HepG2 (cell line): ENCODE results near the gene PSD4. TPM values are rescaled to one million over a fixed set of nuclear protein-coding genes. Genes with fewer than 3 reads are reported as not detected.

Experiments used
- ATAC-seq: fragments of 200-7000 bp; cut with Tn5 transposase; 3 replicates; pipeline ENCODE4 v1.9.1; 2020; ENCODE audit warnings: mild to moderate bottlenecking, moderate library complexity
- BruUV-seq: library from RNA; stranded (reverse); fragments of 400-500 nt; replicated peaks from 2 replicates; lab custom pipeline; 2021; lab: Mats Ljungman, UMichigan
- CTCF ChIA-PET: fragments of 300-600 bp; formaldehyde crosslinking; extraction: SDS; loops from one replicate; lab custom pipeline; 2021; ENCODE audit warnings: low total read pairs, inconsistent platforms, low intra/inter-chr PET ratio; lab: Yijun Ruan, JAX
- POLR2A ChIA-PET: fragments of 350-600 bp; sonication (Branson Sonifier 250); formaldehyde crosslinking; loops from one replicate; lab custom pipeline; 2020; ENCODE audit warnings: antibody characterized with exemption, inconsistent platforms; lab: Yijun Ruan, JAX
- DNase-seq: peaks from one replicate; pipeline ENCODE4 v3.0.0-alpha.2; 2015; ENCODE audit warnings: low spot score
- FAIRE-seq: peaks from 3 replicates; lab custom pipeline; 2011; peaks lifted over from hg19 to GRCh38; lab: Jason Lieb, UNC
- H2AFZ ChIP-seq: one replicate; pipeline ENCODE4 v1.6.1; 2011; ENCODE audit warnings: low read length, inconsistent platforms
- H3K27ac ChIP-seq: fragments of 300-600 bp; 3 replicates; pipeline ENCODE4 v1.8.0; 2011; ENCODE audit warnings: mixed run types, mild to moderate bottlenecking, mixed read lengths, low read length, inconsistent platforms; ENCODE audit not compliant: insufficient read depth; ENCODE audit errors: extremely low read length
- H3K27me3 ChIP-seq, 2 experiments: fragments of 200-600 bp in 1 of 2; 2 replicates in 1 of 2; 3 replicates in 1 of 2; pipeline versions ENCODE4 v1.6.0 to v1.8.0; 2011; ENCODE audit warnings: low read length in 2 of 2, mild to moderate bottlenecking in 2 of 2, moderate library complexity in 2 of 2, inconsistent platforms in 1 of 2; ENCODE audit not compliant: insufficient read depth in 2 of 2, control insufficient read depth in 1 of 2
- H3K36me3 ChIP-seq, 2 experiments: fragments of 200-600 bp in 1 of 2; replicated peaks in 1 of 2; 2 replicates in 1 of 2; 3 replicates in 1 of 2; pipeline versions ENCODE4 v1.5.1 to v1.8.0; 2011; ENCODE audit warnings: low read length in 2 of 2, inconsistent platforms in 1 of 2; ENCODE audit not compliant: insufficient read depth in 2 of 2, control insufficient read depth in 1 of 2
- H3K4me1 ChIP-seq: 2 replicates; pipeline ENCODE4 v1.5.1; 2012; ENCODE audit warnings: low read length, inconsistent platforms; ENCODE audit not compliant: insufficient read depth
- H3K4me2 ChIP-seq: 2 replicates; pipeline ENCODE4 v1.6.0; 2011; ENCODE audit warnings: low read depth, low read length, inconsistent platforms
- H3K4me3 ChIP-seq, 3 experiments: fragments of 200-600 bp in 1 of 3; sonication (generic), shearing (Covaris generic) in 1 of 3; replicated peaks in 1 of 3; 2 replicates each; pipeline ENCODE4 v1.5.1; 2011 to 2016; ENCODE audit warnings: low read length in 3 of 3, inconsistent platforms in 2 of 3, low read depth in 2 of 3, mild to moderate bottlenecking in 2 of 3, control low read depth in 1 of 3, mixed read lengths in 1 of 3; ENCODE audit not compliant: insufficient read depth in 1 of 3
- H3K79me2 ChIP-seq: one replicate; pipeline ENCODE4 v1.6.1; 2011; ENCODE audit warnings: low read length, inconsistent platforms; ENCODE audit not compliant: insufficient read depth
- H3K9ac ChIP-seq: 2 replicates; pipeline ENCODE4 v1.6.0; 2011; ENCODE audit warnings: mild to moderate bottlenecking, low read depth, low read length, inconsistent platforms; ENCODE audit not compliant: insufficient read depth
- H3K9me3 ChIP-seq: 2 replicates; pipeline ENCODE4 v1.5.1; 2012; ENCODE audit warnings: mild to moderate bottlenecking, low read length
- H4K20me1 ChIP-seq: 2 replicates; pipeline ENCODE4 v1.6.0; 2011; ENCODE audit warnings: inconsistent platforms, mild to moderate bottlenecking, low read length, moderate library complexity; ENCODE audit not compliant: insufficient read depth
- KLF13 ChIP-seq: sonication (generic); formaldehyde crosslinking; IDR thresholded peaks from 2 replicates; pipeline ENCODE4 v1.4.0; 2020; ENCODE audit warnings: mild to moderate bottlenecking, missing genetic modification reagents
- ZHX2 ChIP-seq, 2 experiments: sonication (generic) in 1 of 2; formaldehyde crosslinking in 1 of 2; IDR thresholded peaks; 2 replicates each; pipeline versions ENCODE4 v1.6.1 to v1.9.0; 2014 to 2022; ENCODE audit warnings: antibody characterized with exemption in 1 of 2, borderline replicate concordance in 1 of 2, inconsistent platforms in 1 of 2, low read depth in 1 of 2, missing genetic modification reagents in 1 of 2
- WGBS: methylation state at CpG from one replicate; pipeline ENCODE4 v1.1.6; 2017; ENCODE audit warnings: low lambda C conversion rate; 5-methylcytosine and 5-hydroxymethylcytosine counted together
- in situ Hi-C: cut with HindIII; loops from 2 replicates; pipeline ENCODE4 v1.10.0; 2017; ENCODE audit warnings: low pct_unique_long_range_greater_than_20kb; ENCODE audit not compliant: extremely low pct_ligation_motif_present
- intact Hi-C: fragments of 100-400 bp; cut with micrococcal nuclease; formaldehyde crosslinking; loops from one replicate; pipeline ENCODE4 v1.10.0; 2022; ENCODE audit not compliant: unreplicated experiment
- polyA plus RNA-seq, 8 experiments: library from polyadenylated mRNA; depleted of rRNA in 3 of 8; stranded (reverse) in 7 of 8; unstranded in 1 of 8; fragments of >200 nt; fragmentation: Illumina TruSeq in 4 of 8; extraction: Trizol in 4 of 8; gene quantifications; 2 replicates each; pipeline versions ENCODE4 v1.2.1 to v1.2.3, GENCODE V29; 2011 to 2016; ENCODE audit warnings: low read depth in 4 of 8, missing spikeins in 1 of 8, mixed read lengths in 1 of 8; ENCODE audit not compliant: insufficient read depth in 1 of 8
- total RNA-seq, 5 experiments: library from RNA; depleted of rRNA; stranded (reverse); fragments of >200 nt; fragmentation: Illumina TruSeq; extraction: Trizol; gene quantifications; 2 replicates each; pipeline ENCODE4 v1.2.3, GENCODE V29; 2016; ENCODE audit warnings: low read depth in 1 of 5

The PSD4 gene
- total and polyA plus RNA-seq, 2 of the 13 experiments (the other 11 are each of a cell fraction or from before 2014, with no cell fraction given), result 5.8 to 9.4 TPM

- TF ChIP-seq KLF13 (CRISPR knock-in tag), result no peak
Measured at GRCh38 chr2:113230531-113230930, 56.8 kb downstream of the PSD4 start (continued).

GRCh38 chr2:113231064-113231463, 57.3 kb downstream of the PSD4 start:
- Histone ChIP-seq H3K27ac (no peak overlapping the region), H3K4me3 (no peak overlapping the region), H3K27me3 (0 out of 5 replicates have a peak, but pooled peaks cover 0 to 5% of the 10 kb centered on the region in 2 experiments), H3K79me2 (no peaks in the 10 kb centered on the region), H4K20me1 (no peaks in the 10 kb centered on the region), H3K9me3 (no peaks in the 10 kb centered on the region), H2AFZ (no peak overlapping the region), H3K4me1 (peaks cover 46% of the 10 kb centered on the region), H3K4me2 (no peak overlapping the region), H3K9ac (no peak overlapping the region), H3K36me3 (no peaks in the 10 kb centered on the region)
- no peak for FAIRE-seq
- ATAC-seq, result no peak
- TF ChIP-seq ZHX2 (IDR thresholded peaks at IDR 0.05; ENCODE audit: low read depth) (no peak), ZHX2 (CRISPR knock-in tag; IDR thresholded peaks at IDR 0.05; ENCODE audit: borderline replicate concordance) (no peak)
- ChIA-PET CTCF (no interaction called here), POLR2A (interaction anchor here (2.6 kb wide), 1 partner anchor 11 kb away, joined by 10 read pairs; no protein-coding TSS in a partner anchor)
- 15% methylated on average over 3 of the region's 3 CpGs for WGBS
- intact Hi-C loops (no loop called here), in situ Hi-C loops (no loop called here)
- DNase-seq, result no peak
- BruUV-seq, result no TSS peak
